ENCODE results near the gene DSCAML1. TPM values are rescaled to one million over a fixed set of nuclear protein-coding genes. Genes with fewer than 3 reads are reported as not detected.
A peak's percentile ranks its signal among the peaks of the same experiment; 100 is the strongest.

Gene DSCAML1
- total RNA-seq, 1 donor from 2014 or later: 10.2 TPM

DNA sequence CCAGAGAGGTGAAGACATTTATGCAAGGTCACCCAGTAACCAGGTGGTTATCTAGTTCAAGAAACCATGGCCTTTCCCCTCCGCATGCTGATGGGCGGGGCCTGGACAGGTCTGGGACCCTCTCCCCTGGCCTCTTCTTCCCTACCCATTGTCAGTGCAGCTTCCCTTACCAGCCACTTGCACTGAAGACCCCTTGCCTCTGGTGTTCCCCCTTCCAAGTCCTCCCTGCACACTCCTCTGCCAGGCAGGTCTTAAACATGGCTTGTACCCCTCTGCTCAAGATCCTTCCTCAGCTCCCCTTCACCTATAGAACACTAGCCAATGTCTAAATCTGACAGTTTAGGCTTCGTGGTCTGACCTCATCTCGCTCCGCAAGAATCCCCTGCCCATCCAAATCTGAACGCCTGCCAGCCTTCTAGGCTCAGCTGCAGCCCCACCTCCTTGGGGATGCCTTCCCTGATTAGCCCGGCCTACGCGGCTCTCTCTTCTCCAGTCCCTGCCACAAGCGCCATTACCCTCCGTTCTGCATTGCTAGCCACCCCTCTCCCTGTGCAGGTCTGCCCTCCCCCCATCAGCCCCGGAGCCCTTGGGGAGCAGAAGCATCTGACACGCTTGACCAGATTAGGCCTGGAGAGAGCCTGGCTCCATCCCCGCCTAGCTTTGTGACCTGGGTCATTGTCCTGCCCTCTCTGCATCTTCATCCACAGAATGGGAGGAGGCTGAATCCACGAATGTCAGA, 213.8 kb downstream of the DSCAML1 start:
- DNase-seq (ENCODE audit: low read depth): peak; percentile 79

DNA sequence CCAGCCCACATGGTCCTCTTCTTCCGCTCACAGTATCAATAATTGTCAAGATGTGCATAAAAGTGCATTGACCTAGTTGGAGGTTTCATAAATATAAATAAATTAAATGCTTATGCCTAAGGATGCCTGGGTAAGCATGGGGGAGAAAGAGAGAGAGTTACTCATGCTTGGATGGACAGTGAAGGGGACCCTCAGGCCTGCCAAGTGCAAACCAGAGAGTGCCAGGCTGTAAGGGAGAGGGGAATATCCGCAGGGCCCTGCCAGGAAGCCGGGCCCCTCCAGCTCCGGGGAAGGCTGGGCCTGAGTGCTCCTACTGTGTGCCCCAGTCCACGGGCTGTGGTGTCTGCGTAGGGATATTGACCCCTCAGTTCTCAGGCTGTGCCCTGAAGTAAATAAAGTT, 214.6 kb downstream of the DSCAML1 start:
- DNase-seq (ENCODE audit: low read depth): no peak

DNA sequence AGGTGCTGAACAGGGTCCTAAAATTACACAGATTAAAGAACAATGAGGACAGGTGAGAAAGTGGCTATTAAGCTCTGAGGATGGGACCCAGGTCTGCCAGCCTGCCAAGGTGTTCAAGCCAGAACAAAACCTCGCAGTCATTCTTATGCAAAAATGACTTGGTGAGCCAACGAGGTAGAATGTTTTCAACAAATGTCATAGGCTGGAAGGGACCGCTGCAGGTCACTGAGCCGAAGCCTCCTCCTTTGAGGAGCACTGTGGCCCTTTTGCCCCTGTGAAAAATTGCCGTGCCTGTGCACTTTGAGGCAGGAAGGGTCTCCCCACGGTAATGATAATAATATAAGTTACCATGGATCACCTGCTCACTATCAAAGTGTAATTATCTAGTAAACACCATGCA, 216.2 kb downstream of the DSCAML1 start:
- no peak for DNase-seq (ENCODE audit: low read depth)

- DNase-seq (ENCODE audit: low read depth): no peak
These were observed 217.9 kb downstream of the DSCAML1 start for GRCh38 chr11:117579161-117579560.

DNA sequence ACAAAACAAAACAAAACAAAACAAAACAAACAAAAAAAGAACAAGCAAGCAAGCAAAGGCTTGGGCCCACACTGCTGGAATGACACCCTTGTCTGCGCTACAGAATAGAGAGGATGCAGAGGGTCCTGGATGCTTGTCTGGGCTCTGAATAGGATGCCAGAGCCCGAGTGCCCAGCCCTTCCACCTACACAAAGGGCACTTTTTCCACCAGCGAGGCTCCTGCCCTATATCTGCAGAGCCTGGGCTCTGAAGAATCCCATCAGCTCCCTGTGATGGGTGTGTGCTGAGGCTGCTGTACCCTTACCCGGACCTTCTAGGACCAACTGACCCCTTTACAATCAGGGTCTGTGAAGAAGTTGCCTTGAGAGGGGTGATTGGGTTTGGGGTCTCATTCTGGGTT, 221.2 kb downstream of the DSCAML1 start:
- DNase-seq (ENCODE audit: low read depth): no peak

DNA sequence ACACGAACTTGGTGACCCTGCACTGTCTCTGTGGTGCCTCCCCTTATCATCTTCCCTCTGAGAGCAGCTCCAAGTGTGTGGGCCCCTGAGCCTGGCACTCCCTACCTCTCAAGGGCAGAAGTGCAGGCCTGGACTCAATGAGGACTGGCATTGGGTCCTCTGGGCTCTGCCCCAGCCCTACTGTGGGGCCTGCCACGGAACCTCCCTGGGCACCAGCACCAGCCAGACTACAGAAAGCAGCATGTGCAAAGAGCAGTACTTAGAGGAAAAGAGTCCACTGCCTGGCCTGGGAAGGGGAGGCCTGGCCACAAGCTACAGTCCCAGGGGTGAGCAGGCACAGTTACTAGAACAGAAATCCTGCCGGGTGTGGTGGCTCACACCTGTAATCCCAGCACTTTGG, 222.5 kb downstream of the DSCAML1 start:
- no peak for DNase-seq (ENCODE audit: low read depth)

DNA sequence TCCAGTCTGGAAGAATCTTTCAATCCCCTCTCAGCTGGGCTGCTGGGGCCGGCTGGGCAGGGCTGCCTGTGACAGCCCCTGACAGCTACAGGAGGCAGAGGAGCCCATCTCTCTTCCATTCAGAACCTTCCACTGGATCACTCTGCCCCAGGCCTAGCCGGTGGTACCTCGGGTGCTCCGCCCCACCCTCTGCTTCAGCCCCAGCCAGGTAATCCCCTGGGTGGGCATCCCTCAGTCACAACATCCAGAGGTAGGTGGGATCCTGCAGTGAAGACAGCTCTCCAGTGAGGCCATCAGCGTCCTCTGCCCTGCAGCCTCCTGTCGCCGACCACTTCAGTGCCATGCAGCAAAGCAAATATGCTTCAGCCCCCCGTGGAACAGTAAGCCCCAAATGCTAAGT, 223.7 kb downstream of the DSCAML1 start:
- DNase-seq (ENCODE audit: low read depth): no peak

- no peak for DNase-seq (ENCODE audit: low read depth)
These were observed 224.3 kb downstream of the DSCAML1 start for GRCh38 chr11:117572671-117573070.

DNA sequence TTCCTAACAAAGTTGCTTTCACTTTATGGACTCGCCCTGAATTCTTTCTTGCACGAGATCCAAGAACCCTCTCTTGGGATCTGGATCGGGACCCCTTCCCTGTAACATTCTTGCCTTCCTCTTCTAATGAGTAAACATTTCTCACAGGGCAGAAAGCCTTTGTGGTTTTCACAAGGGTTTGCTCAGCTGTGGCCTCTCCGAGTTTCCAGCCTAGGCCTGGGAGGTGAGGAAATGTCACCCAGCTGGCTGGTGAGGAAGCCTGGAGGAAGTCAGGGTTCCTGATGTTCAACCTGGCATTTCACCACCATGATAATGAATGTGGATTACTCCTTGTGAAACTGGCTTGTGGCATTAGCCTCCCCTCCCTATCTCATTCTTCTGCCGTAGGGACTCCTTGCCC, 224.9 kb downstream of the DSCAML1 start:
- DNase-seq (ENCODE audit: low read depth): peak; percentile 53

GRCh38 chr11:117570701-117571100, 226.3 kb downstream of the DSCAML1 start:
- no peak for DNase-seq (ENCODE audit: low read depth)

- no peak for DNase-seq (ENCODE audit: low read depth)
These were observed 227.1 kb downstream of the DSCAML1 start for GRCh38 chr11:117569911-117570310.

DNA sequence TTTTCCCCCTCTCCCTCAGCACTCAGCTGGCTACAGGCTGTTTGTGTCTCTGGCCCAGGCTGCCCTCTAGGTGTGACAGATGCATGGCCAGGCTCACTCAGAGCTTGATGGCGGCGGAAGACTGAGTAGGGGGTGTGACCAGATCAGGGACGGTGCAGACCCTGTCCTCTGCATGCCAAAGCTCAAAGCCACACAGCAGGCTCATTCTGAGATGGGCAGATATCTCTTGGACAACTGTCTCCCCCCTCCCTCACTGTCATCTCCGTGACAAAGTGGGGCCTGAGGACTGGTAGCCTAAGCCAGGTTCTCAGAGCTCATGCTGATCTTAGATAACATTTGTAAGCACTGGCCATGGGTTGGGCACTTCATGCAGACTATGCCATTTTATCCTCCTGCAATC, 231.3 kb downstream of the DSCAML1 start:
- DNase-seq (ENCODE audit: low read depth): no peak

GRCh38 chr11:117564321-117564720, 232.7 kb downstream of the DSCAML1 start:
- no peak for DNase-seq (ENCODE audit: low read depth)

GRCh38 chr11:117563556-117563955, 233.5 kb downstream of the DSCAML1 start:
- DNase-seq (ENCODE audit: low read depth): no peak

- no peak for DNase-seq (ENCODE audit: low read depth)
These were observed 234.9 kb downstream of the DSCAML1 start for GRCh38 chr11:117562136-117562535.

GRCh38 chr11:117560780-117561530, 236.1 kb downstream of the DSCAML1 start:
- DNase-seq (ENCODE audit: low read depth): no peak

- no peak for DNase-seq (ENCODE audit: low read depth)
These were observed 237.3 kb downstream of the DSCAML1 start for GRCh38 chr11:117559698-117560097.

DNA sequence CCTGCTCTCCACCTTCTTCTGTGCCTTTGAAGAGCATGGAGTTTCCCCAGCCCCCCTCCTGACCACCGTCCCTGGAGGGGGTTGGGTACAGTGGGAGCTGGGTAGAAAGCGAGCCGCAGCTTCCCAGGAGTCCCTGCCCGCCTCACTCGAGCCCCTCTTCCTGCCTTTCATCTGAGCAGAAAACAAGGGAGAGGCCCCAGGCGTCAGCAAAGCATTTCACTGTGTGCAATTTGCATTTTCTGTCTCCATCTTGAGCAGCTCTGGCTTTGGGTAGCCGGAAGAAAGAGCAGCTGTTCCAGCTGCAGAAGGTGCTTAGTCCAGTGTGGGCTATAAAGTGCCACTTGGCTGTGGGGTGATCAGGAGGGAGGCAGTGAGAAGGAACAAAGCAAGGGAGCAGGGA, 239.7 kb downstream of the DSCAML1 start:
- no peak for DNase-seq (ENCODE audit: low read depth)

DNA sequence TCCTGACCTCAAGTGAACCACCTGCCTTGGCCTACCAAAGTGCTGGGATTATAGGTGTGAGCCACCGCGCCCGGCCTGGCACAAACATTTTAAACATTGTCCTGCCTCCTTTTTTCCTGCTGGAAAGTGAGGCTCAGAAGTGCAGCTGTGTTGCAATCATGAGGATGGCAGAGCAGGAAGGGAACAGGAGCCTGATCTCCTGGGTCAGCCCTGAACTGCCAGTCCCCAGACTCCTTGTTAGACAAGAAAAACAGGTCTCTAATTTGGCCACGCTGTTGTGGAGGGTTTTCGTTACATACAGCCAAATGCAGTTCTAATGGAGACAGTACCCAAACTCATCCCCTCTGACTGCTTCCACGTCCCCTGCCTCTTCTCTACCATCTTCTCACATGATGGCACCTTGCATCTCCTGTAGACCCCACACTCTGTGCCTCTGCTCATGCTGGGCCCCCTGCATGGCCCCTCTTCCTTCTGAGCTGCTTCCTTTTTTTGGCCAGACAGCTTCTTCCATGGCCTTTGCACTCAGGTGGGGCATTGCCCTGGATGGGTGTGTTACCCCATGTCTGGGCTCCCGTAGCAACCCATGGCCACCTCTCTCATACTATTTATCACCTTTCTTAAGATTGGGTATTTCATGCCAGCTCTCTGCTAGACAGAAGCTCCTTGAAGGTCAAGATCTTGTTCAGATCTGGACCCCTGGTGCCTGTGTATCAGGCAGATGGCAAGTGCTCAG, 242.2 kb downstream of the DSCAML1 start:
- DNase-seq (ENCODE audit: low read depth): no peak

GRCh38 chr11:117552626-117553025, 244.4 kb downstream of the DSCAML1 start:
- no peak for DNase-seq (ENCODE audit: low read depth)

DNA sequence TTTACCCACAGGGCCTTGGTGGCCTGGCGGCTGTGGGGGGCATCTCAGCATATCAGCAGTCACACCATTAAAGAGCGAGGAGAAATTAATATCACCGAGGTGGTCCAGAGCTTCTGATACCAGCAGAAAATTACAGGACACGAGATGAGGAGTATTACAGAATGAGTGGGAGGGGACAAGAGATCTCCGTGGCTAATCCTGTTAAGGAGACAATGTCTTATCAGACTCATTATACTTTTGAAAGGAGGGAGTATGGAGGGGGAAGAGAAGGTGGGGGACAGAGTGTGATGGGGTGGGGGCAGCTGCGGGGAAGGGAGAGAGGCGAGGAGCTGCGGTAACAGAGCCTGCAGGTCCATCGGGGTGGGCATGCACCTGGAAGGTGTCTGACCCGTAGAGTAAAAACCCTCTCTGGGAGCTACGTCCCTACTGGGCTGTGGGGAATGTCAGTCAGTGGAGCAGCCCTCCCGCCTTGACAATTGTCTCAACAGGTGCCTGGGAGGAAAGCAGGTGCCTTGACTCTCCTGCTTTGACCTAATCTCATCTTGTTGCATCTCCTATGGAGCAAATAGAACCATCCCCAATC, 245.2 kb downstream of the DSCAML1 start:
- DNase-seq (ENCODE audit: low read depth): no peak

- no peak for DNase-seq (ENCODE audit: low read depth)
These were observed 246.6 kb downstream of the DSCAML1 start for GRCh38 chr11:117550466-117550865.

Measured in renal cortical epithelial cell (primary cell).